HG03571 (cell line): ENCODE measurements around the gene TMEM135.
"Not testable (repeated sequence)": the region's sequence is repeated elsewhere in the genome, so short reads cannot be mapped to it uniquely, and the experiment has no call there.

ENCODE experiments used
- ATAC-seq: cut with Tn5 transposase; IDR thresholded peaks from one replicate; pipeline ENCODE4 v1.9.1; 2021; ENCODE audit not compliant: unreplicated experiment

Gene TMEM135

DNA sequence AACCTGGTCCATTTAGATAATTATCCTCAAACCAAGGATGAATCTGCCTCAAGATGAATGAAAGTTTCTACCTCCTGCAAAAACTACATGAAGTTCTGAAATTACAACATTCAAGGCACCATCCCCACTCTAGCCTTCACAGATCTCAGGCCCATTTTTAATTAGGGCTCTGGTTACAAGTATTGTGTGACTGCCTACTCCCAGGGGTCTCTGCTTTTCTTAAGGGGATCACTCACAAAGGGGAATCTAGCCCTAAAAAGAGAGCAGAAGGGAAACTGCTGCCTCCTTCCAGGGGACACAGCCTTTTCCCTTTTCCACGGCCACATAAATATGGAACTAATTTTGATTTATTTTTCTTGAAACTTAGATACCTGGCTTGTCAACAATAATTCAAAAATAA is 17.4 kb upstream of the TMEM135 start:
- ATAC-seq = no peak

DNA sequence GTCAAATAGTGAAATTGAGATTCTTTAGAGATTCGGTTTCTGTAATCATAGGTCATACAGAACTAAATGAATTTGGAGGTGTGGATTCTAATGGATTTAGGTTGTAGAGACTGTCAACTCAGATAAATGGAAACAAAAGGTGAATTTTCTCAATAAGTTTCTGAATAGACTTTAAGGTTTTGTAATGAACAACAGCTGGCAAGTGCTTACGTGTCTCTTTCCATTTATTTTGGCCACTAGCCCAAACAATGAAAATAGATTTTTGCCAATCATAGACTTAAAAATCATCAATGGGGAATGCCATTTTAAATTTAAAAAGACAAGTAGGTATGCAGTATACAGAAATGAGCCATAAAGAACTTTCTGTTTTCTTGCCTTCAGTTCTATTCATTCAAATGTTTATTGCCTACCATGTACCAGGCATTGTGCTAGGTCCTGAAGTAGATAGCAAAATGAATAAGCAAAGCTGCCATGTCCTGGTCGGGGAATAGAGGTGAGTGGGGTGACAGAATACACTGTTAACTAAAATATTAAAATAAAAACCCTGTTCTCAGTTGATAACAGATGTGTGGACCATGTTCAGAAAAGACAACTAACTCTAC is 16.9 kb upstream of the TMEM135 start:
- no peak for ATAC-seq

DNA sequence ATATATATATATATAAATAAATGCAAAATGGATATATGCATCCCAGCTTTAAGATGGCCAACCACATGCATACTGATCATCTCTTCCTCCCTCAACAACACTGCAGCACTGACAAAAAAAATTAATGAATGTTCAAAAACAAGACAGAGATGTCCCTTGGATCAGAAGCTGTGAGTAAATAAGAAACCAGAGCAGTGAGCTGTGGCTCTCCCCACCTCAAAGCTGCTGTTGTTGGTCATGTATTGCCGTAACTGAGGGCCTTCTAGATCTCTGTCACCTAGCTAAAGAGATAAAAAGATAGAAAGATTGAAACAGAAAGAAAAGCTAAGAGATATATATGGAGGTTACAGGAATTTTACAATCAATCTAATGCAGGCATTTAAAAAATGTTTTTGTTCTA is 15.5 kb upstream of the TMEM135 start:
- peak; percentile 79 for ATAC-seq

DNA sequence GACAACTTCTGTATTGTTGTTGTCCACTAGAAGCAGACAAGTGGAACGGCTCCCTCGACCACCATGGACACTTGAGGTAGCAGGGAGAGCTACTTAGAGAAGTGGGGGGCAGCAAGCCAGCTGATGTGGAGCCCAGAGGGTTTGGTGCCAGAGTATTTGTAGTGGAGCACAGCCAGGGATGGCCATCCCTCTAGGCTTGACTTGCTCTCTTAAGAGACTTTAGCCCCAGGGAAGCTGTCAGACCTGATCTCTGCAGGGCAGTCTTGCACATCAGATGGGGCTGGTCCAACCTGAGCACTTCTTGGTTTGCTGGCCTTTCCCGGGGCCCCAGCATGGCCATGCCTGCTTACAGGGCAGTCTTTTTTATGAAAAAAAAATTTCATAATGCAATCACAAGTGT is 15.0 kb upstream of the TMEM135 start:
- ATAC-seq = no peak

DNA sequence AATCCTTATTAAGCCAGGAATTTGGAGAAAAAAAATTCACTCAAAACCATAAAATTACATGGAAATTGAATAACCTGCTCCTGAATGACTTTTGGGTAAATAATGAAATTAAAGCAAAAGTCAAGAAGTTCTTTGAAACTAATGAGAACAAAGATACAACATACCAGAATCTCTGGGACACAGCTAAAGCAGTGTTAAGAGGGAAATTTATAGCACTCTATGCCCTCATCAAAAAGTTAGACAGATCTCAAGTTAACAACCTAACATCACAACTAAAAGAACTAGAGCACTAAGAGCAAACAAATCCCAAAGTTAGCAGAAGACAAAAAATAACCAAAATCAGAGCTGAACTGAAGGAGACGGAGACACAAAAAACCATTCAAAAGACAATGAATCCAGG is 11.3 kb upstream of the TMEM135 start:
- not testable (repeated sequence) for ATAC-seq

DNA sequence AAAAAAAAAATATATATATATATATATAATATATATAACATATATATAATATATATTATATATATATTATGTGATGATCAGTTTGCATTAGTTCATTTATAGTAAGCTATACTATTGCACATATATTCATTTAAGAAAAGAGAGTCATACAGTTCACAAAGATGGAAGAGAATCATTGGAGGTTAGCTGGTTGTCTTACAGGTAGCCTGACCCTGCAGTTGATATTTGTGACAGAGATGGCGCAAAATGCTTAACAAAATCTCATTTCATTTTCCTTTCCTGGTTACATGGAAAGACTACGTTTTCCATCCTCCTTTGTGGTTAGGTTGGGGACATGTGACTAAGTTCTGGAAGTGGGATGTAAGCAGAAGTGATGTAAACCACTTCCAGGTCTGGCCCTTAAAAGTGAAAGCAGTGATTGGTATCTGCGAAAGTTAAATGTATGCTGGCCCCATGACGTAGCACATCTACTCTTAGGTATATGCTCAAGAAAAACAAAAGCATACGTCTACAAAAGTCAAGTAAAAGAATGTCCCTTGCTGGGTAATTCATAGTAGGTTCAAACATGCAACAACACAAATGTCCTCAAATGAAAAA is 7.2 kb upstream of the TMEM135 start:
- ATAC-seq = no peak

DNA sequence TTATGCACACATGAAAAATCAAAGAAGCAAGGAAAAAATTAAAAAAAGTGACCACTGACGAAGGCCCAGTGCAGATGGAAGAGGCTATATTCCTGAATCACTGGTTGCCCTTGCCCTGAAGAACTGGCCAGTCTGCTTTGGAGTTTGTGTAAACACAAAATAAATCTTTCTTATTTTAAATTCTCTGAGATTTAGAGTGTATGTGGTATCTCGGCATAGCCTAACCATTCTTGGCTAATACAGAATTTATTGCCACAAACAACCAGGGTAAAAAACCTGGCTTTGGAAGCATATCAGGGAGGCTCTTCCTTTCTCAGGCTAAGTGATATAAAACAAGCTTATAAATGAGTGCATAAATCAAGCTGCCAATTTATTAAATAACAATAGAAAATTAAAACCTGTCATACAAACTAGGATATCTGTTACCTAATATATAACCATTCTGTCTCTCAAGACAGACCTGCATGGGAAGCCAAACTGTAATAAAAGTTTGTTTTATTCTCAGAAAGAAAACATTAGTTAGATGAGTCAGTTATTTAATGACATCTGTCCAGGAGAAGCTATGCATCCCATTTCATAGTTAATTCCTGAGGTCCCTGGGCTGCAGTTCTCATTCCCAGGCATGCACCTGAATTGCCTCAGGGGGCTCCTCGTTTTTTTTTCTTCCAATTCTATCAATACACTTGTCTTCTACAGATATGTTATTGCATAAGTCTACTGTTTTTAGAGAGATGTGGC is 6.1 kb upstream of the TMEM135 start:
- ATAC-seq = no peak

DNA sequence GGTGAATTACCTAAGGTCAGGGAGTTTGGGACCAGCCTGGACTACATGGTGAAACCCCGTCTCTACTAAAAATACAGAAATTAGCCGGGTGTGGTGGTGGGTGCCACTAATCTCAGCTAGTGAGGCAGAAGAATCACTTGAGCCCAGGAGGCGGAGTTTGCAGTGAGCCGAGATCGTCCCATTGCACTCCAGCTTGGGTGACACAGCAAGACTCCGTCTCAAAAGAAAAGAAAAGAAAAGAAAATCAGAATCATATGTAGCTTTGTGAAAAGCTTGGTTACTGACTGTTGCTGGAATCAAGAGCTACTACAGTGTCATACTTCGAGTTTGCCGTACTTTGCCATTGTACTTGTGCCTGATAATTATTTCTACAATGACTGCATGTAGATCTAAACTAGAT is 4.2 kb upstream of the TMEM135 start:
- no peak for ATAC-seq

DNA sequence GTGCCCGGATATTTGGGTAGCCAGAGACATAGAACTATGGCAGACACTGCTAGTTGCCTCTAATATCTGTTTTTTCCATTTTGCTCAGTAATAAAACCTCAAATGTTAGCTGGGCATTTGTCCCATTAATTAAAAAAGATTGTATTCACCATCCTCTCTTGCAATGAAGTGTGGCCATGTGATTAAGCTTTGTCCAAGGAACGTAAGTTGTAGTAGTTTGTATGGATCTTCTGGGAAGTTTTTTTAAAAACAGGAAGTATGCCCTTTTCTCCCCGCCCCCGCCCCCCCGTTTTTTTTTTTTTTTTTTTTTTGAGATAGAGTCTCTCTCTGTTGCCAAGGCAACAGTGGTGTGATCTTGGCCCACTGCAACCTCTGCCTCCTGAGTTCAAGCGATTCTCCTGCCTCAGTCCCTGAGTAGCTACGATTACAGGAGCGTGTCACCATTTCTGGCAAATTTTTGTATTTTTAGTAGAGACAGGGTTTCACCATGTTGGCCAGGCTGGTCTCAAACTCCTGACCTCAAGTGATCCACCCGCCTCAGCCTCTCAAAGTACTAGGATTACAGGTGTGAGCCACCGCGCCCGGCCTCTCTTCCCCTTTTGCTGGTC is 1.7 kb upstream of the TMEM135 start:
- no peak for ATAC-seq

DNA sequence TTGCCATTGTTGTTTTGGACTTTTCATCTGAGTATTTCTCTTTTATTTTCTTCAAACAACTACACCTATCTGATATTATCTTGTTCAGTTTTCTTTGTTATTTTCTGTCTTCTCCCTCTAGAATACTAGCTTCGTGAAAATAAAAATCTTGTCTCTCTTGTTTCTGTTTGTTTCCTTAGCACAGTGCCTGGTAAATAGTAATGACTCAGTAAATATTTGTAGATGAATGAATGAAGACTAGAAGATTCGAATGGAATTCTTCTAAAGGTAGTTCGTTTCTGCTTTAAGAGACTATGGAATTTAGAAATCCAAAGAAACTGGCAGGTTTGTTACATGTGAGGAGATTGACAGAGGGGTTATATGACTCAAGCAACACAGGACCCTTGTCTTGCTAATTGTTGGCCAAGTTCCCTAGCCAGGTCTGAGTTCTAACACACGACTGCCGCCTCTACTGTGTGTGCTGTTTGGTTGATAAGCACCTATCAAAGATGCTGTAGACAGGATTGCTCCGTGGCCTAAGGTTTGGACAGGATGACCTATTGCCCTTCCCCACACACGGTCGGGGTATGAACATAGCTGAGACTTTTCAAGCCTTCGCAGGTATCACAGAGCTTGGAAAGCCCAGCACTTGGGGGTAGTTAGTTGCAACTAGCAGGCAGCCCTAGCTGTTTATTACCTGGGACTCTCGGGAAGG is 831 bp upstream of the TMEM135 start:
- no peak for ATAC-seq

DNA sequence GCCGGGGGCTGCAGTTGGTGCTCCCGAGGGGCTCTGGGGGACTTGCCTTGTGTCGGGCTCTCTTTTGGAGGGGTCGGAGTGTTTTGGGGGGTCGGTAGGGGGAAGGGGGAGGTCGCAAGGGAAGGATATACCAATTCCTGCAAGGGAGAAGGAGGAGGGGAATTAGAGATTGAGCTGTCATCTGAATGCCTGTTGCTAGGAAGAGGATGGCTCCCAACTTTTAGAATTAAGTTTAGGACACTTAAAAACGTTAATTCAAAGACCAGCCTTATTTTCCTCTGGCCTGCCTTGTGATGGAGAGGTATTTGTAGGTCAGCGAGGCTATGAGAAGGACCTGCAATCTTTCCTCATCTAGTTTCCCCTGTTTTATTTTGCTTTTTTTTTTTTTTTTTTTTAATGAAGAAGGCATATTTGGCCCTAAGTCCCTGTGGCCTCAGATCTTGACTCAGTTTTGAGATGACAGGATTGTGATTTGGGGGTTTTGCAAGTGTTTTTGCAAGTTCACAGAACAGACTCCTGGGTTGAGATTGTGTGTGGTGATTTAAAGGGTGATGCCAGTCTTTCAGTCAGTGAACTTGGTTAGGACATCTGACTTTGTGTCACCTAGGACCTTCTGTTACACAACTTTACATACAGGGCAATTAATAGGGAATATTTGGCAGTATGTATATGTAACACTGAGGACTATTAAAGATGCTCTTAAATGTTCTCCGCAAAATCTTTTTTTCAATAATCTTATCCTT is 672 bp downstream of the TMEM135 start:
- ATAC-seq = no peak

DNA sequence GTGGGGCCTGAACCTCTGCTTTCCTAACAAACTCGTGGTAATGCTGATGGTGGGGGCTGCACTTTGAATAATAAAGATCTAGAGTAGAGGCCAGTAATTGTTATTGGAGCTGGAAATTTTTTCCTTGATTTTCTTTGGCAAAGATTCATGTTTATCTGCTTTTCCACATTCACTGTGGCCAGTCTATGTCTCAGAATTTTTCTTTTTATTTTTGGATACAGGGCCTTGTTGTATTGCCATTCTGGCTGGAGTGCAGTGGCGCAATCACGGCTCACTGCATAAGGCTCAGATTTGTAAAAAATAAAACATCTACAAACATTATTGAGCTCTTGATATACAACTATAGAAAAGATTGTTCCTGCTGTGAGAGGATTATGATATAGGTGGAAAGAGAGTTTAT is 1.6 kb downstream of the TMEM135 start:
- no peak for ATAC-seq

DNA sequence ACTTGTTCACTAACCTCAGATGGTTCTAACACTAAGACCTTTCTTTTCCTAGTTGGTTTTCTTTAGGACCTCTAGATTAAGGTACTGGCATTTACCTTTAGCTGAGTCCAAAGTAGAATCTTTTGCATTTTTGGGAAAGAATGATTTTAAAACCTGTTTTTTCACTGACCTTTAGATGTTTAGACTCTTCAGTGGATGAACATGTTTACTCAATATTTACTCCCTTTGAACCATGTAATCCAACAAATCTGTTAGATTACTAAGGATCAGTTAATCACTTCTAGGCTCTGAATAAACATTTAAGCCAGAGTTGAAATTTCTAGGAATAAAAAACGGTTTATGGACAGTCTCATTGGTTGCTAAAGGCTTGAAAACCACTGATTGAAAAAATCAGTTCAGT is 6.2 kb downstream of the TMEM135 start:
- no peak for ATAC-seq

DNA sequence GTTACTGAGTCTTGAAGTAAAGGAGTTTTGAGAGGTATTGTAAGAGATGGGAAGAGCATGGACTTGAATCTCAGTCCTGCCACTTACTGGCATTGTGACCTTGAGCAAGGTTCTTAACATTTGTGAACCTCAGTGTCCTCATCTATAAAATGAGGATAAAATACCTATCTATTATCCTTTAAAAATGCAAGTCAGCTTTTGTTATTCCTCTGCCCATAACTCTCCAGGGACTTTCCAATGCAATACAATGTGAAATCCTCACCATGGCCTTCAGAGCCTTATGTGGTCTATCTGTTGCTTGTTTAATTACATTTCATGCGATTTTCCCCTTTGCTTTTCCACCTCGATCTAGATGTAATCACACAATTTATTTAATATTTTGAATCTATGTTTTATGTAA is 9.1 kb downstream of the TMEM135 start:
- ATAC-seq = no peak

DNA sequence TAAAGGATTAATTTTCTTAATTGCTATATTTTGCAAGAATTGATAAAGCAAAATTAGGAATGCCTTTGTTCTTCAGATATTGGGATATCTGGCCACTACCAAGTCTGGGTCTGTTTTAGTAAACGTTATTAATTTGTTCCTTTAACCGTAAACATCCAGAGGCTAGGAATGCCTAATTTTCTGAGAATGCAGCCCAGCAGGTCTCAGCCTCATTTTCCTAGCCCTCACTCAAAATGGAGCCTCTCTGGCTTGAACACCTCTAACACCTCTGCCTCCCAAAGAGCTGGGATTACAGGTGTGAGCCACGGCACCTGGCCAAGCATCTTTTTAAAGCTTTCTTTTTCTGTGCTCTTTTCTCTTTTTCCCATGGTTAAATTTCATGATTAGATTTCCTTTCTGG is 18.4 kb downstream of the TMEM135 start:
- ATAC-seq = no peak

DNA sequence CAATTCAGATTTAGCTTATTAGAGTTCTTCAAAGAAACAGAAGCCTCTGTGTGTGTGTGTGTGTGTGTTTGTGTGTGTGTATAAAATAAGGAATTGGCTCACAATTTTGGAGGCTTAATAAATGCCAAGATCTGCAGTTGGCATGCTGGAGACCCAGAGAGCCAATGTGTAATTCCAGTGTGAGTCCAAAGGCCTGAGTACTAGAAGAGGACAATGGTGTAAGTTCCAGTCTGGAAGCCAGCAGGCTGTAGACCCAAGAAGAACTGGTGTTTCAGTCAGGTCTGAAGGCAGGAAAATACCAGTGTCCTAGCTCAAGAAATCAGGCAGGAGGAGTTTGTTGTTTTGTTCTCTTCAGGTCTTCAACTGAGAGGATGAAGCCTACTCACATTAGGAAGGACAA is 20.0 kb downstream of the TMEM135 start:
- no peak for ATAC-seq

DNA sequence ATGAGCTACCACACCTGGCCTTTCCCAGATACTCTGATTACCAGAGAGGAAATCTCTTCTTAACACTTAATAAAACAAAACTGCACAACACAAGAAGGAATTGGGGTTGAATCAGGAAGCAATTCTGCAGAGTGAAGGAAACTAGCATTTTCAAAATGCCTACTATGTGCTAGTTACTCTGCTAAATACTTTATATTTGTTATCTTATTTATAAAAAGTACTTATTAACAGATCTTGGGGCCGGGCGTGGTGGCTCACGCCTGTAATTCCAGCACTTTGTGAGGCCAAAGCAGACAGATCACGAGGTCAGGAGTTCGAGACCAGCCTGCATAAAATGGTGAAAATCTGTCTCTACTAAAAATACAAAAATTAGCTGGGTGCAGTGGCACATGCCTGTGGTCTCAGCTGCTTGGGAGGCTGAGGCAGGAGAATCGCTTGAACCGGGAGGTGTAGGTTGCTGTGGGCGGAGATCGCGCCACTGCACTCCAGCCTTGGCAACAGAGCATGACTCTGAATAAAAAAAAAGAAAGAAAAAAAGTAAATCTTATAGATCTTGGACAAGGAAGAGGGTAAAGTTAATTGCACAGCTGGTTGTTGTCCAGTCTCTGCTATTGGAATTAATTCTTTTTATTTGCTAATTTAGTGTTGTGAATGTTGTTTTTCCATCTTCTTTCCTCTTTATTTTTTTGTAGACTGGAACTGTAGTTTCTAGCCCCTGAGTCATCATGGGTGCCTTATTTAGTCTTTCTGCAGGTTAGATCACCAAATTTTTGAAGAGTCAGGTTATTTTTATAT is 22.1 kb downstream of the TMEM135 start:
- ATAC-seq = no peak

DNA sequence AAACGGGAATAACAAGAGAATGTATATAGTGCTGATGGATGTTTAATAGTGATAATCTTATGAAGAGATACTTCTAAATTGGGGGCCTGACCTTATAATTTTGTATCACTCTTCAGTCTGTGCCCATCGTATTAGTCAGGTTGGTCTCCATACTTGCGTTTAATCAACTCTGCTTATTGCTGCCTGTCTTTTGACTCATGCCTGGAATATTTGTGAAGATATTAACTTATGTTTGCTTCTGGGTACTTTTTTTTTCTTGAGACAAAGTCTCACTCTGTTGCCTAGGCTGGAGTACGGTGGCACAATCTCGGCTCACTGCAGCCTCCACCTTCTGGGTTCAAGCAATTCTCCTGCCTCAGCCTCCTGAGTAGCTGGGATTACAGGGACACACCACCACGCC is 24.0 kb downstream of the TMEM135 start:
- no peak for ATAC-seq

DNA sequence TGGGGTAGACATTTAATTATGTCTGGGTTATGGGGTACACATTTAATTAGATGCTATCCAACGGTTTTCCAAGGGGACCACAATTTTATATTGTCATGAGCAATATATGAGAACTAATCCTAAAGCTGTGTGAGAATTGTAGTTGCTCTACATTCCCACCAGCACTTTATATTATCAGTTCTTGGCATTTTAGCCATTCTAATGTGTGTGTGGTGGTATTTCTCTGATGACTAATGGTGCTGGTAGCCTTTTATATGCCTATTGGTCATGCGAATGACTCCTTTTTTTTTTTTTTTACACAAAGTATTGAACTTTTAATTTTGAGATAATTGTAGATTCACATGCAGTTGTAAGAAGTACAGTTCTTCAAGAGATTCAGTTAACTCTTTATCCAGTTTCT is 26.2 kb downstream of the TMEM135 start:
- ATAC-seq = no peak

DNA sequence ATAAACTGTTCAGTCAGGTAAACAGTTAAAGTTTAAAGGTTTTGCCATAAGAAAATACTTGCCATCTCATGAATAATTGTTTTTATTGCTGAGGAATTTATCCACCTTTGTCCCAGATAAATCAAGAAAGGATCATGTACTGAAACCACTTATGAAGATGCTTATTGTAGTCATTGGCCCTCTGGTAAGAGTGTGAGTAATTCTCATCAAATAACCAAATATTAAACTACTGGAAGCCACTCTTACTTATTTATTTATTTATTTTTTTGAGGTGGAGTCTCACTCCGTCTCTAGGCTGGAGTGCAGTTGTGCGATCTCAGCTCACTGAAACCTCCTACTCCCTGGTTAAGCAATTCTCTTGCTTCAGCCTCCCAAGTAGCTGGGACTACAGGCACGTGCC is 35.1 kb downstream of the TMEM135 start:
- ATAC-seq = no peak
